T47D (cell line): ENCODE measurements around the gene AP2B1.

Experiments
- DNase-seq, 2 experiments: peaks; one replicate each; pipeline versions ENCODE4 v3.0.0 to v3.0.0-alpha.2; 2011 to 2012; ENCODE audit warnings: low read depth in 1 of 2, low spot score in 1 of 2
- JUND ChIP-seq: IDR thresholded peaks from 2 replicates; pipeline ENCODE4 v1.6.1; 2012; ENCODE audit warnings: low read depth
- in situ Hi-C: cut with HindIII; loops from 2 replicates; pipeline ENCODE4 v1.10.0; 2016; ENCODE audit warnings: low sequenced_read_pairs, low pct_unique_long_range_greater_than_20kb

AP2B1 gene

DNA sequence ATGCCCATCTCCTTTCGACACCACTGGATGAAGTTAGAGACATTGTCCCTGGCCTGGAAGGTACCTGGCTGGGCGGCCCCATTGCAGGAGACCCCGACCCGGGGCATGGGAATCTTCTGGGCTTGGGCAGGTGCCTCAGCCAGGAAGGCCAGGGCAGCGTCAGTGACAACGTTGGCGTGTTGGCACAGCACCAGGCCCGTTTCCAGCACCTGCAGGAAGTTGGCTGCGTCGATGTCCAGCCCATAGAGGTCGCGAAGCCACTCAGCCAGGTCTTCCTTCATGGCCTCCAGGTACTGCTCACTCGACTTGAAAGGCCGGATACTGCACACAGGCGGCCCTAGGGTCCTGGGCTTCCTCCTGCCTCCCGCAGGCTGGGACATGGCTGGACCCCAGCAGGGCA, 165.3 kb downstream of the AP2B1 start:
- no peak for TF ChIP-seq JUND
- peak; percentile 65 to 81 for DNase-seq
- in situ Hi-C loops: no loop called here

- TF ChIP-seq JUND: no peak
- DNase-seq: peak; percentile 50 to 54
- in situ Hi-C loops: no loop called here
Measured at GRCh38 chr17:35752945-35753764, 166.0 kb downstream of the AP2B1 start, which contains the start of gene GAS2L2. Gene GAS2L2 (minus strand): TSS chr17:35753239. CDS start chr17:35752850, 389 bp downstream.

- in situ Hi-C loops: no loop called here
- TF ChIP-seq JUND: no peak
- DNase-seq: no peak
Measured at GRCh38 chr17:35757243-35757642, 170.1 kb downstream of the AP2B1 start.

DNA sequence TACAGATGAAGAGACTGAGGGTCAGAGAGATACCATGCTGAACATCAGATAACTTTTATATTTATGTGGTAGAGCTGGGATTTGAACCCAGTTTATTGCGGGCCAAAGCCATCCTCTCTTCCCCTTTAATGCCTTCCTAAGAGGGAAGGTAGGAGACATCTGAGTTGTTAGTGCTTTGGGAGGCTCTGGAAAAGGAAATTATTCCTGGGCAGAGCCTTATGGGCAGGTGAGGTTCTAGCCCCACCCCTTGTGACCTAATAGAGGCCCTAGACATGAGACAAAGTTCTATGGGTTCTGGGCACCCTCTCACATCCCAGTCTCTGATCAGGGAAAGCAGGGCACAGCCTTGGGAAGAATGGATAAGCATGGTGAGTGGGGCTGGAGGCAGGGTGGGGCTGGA, 173.5 kb downstream of the AP2B1 start, which contains the start of gene C17orf50:
Gene C17orf50, plus strand, starts transcription at position 301 of the 400 bp plus-strand sequence. Its CDS starts 55 bp downstream, at position 356.
- in situ Hi-C loops: no loop called here
- no peak for TF ChIP-seq JUND
- no peak for DNase-seq

GRCh38 chr17:35761601-35762000, 174.5 kb downstream of the AP2B1 start:
- no peak for TF ChIP-seq JUND
- in situ Hi-C loops: no loop called here
- DNase-seq: no peak

- in situ Hi-C loops: no loop called here
- no peak for TF ChIP-seq JUND
- no peak for DNase-seq
Measured at GRCh38 chr17:35763767-35764122, 176.6 kb downstream of the AP2B1 start.

DNA sequence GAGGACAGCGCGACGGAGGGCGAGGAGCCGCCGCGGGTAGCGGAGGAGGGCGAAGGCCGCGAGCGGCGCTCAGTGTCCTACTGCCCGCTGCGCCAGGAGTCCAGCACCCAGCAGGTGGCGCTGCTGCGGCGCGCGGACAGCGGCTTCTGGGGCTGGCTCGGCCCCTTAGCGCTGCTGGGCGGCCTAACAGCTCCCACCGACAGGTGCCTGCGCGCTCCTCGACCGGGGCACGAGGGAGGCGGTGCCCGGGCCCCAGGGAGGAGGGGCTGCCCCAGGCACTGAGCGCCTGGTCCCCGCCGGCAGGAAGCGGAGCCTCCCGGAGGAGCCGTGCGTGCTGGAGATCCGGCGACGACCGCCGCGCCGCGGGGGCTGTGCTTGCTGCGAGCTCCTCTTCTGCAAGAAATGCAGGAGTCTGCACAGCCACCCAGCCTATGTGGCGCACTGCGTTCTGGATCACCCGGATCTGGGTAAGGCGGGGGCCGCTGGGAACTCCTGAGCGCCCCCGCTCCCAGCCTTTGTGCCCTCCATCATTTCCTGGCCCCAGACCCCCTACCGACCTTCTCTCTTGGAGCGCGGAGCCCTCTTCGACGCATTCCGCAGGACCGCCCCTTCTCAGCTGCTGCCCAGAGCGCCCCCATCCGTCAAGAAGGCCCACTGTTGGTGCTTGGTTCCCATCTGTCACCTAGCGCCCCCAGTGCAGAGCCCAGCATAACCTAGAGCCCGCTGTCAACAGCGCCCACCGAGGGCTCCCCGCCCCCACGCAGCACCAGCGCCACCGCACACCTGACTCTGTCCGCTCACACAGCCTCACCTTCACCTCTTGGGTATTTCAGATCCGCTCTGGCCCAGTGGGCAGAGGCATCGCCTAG, 177.2 kb downstream of the AP2B1 start:
- in situ Hi-C loops: no loop called here
- peak; percentile 94 to 99 for DNase-seq
- no peak for TF ChIP-seq JUND

DNA sequence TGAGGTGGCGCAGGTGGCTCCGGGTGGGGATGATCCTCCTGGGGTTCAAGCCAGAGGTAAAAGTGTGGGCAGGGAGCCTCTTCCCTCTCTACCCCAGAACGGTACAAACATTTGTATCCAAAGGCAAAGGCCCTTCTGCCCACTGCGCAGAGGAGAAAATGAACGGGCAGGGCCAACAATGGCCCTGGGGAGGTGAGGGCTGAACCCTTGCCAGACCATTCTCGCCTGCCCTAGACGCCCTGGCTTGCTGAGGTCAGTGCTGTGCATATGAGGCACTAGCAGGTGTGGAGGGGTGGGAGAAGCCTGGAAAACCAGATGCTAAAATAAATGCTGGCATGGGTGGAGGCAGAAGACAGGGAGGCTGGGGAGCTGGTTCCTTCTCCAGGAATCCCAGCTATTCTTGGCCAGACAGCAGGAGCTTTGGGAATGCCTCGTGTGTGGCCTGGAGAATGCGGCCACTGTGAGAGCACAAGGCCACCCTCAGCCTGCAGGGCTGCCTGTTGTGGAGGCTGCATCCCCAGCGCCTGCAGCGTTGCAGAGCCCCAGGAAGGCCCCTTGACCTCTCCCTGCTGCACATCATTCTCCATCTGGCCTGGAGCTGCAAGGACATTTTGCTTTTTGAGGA, 178.1 kb downstream of the AP2B1 start:
- no peak for DNase-seq
- in situ Hi-C loops: no loop called here
- TF ChIP-seq JUND: no peak

- DNase-seq: no peak
- in situ Hi-C loops: no loop called here
- no peak for TF ChIP-seq JUND
Measured at GRCh38 chr17:35765756-35766488, 178.8 kb downstream of the AP2B1 start.

GRCh38 chr17:35766489-35766877, 179.4 kb downstream of the AP2B1 start:
- no peak for DNase-seq
- in situ Hi-C loops: no loop called here

DNA sequence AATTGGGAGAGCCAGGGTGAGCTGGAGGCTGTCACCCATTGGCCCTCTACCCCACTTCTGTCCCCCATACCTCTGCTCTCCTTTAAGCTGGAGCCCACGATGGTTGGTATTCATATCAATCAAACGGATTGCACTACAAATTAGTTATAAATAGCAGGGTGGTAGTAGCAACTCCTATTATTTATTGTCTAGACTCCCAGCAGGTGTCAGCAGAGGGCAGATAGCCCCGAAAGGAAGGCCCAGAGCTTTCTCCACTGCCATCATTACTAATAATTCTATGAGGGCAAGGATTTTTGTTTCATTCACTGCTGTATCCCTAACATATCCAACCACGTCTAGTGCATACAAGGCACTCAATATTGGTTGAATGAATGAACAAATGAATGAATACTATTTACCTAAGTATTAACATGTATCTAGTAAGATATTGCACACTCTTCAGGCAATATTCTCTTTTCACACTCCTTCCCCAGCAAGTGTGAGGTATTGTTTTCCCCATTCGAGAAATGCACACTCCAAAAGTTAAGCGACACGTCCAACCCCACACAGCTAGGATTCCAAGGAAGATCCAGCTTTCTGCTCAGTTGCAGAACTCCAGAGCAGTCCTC, 179.9 kb downstream of the AP2B1 start:
- no peak for TF ChIP-seq JUND
- peak; percentile 72 to 93 for DNase-seq
- in situ Hi-C loops: no loop called here

More at GRCh38 chr17:35766489-35766877, 179.4 kb downstream of the AP2B1 start:
- TF ChIP-seq JUND: no peak

DNA sequence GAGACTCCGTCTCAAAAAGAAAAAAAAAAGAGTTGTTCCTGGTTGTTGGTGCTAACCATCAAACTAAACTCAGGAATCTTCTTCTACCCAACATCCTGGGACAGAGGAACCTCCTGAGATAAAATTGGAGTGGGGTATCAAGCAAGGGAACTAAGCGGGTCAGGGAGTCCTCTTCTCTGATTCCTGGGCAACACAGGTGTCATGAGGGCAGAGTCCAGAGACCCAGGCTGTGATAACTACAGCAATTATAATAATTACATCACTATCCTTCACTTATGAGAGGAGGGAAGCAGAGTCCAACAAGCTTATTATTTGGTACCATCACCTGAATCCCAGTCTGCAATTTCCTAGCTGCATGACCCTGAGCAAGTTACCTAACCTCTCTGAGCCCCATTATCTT, 181.7 kb downstream of the AP2B1 start:
- DNase-seq: no peak
- no peak for TF ChIP-seq JUND
- in situ Hi-C loops: no loop called here
